OCI-LY7 (cell line): ENCODE data around the gene PLEKHH1.

ENCODE experiments used
- EZH2phosphoT487 ChIP-seq: fragments of 200-600 bp; sonication (generic); IDR thresholded peaks from 2 replicates; pipeline ENCODE4 v1.6.1; 2018; ENCODE audit warnings: low read depth, borderline replicate concordance, mild to moderate bottlenecking, mixed run types, antibody characterized with exemption, low read length, moderate library complexity, mixed read lengths
- TF ChIP-seq, protein P1 (sequence below): fragments of 200-600 bp; sonication (generic); conservative IDR thresholded peaks from 2 replicates; pipeline ENCODE4 v1.5.1; 2014; ENCODE audit warnings: mild to moderate bottlenecking, antibody characterized with exemption, low read length, moderate library complexity, mixed read lengths

GRCh38 chr14:67577909-67578749, 45.0 kb downstream of the PLEKHH1 start:
- TF ChIP-seq, protein P1, sequence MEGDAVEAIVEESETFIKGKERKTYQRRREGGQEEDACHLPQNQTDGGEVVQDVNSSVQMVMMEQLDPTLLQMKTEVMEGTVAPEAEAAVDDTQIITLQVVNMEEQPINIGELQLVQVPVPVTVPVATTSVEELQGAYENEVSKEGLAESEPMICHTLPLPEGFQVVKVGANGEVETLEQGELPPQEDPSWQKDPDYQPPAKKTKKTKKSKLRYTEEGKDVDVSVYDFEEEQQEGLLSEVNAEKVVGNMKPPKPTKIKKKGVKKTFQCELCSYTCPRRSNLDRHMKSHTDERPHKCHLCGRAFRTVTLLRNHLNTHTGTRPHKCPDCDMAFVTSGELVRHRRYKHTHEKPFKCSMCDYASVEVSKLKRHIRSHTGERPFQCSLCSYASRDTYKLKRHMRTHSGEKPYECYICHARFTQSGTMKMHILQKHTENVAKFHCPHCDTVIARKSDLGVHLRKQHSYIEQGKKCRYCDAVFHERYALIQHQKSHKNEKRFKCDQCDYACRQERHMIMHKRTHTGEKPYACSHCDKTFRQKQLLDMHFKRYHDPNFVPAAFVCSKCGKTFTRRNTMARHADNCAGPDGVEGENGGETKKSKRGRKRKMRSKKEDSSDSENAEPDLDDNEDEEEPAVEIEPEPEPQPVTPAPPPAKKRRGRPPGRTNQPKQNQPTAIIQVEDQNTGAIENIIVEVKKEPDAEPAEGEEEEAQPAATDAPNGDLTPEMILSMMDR = no peak
- TF ChIP-seq EZH2phosphoT487 = no peak
